GM18858 (cell line): ENCODE data around the gene TMEM131L.
"Not testable (repeated sequence)": the region's sequence is repeated elsewhere in the genome, so short reads cannot be mapped to it uniquely, and the experiment has no call there.

ENCODE experiments used
- ATAC-seq: cut with Tn5 transposase; IDR thresholded peaks from one replicate; pipeline ENCODE4 v1.9.1; 2021; ENCODE audit not compliant: unreplicated experiment

TMEM131L gene

DNA sequence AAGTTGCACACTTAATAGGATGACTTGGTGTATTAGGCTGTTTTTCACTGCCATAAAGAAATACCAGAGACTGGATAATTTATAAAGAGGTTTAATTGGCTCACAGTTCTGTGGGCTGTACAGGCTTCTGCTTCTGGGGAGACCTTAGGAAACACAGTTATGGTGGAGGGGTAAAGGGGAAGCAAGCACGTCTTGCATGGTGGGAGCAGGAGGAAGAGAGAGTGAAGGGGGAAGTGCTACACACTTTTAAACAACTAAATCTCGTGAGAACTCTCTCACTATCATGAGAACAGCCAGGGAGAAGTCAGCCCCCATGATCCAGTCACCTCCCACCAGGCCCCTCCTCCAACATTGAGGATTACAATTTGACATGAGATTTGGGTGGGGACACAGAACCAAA, 142.9 kb downstream of the TMEM131L start:
- not testable (repeated sequence) for ATAC-seq

DNA sequence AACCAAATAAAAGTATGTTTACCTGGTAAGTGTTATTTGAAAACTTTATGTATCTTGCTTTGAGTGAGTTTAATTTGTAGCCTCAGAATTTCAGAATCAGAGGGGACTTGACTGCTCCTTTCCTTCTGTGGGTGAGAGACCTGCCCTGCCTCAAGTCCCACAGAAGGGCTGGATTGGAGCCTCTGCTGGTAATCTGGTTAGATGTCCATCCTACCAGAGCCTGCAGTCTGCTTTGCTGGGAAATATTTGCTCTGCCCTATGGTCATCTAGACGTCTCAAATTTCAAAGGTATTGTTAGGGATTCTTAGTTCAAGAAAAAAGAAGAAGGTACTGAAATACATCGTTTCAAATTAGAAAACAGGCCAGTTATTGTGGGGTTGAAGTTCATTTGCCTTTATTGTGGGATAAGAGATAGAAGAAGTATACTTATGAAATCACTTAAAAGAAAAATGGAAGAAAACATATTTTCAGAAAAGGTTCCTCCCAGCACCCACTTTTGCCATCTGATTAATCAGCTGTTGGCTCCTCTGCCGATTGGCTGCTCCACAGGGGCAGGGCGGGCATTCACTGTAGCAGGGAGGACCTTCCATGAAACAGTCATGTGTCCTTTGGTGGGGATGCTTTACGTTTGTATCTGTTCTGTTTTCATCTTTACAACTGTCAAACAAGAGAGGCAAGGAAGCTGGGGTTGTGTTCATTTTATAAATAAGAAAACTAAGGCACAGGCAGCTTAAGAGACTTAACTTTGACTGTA, 144.6 kb downstream of the TMEM131L start:
- no peak for ATAC-seq

GRCh38 chr4:153611679-153612078, 145.5 kb downstream of the TMEM131L start:
- ATAC-seq: no peak

- ATAC-seq: no peak
These were observed 146.7 kb downstream of the TMEM131L start for GRCh38 chr4:153612878-153613277.

GRCh38 chr4:153616006-153616555, 149.9 kb downstream of the TMEM131L start:
- no peak for ATAC-seq

- no peak for ATAC-seq
These were observed 152.7 kb downstream of the TMEM131L start for GRCh38 chr4:153618833-153619232.

- ATAC-seq: no peak
These were observed 153.7 kb downstream of the TMEM131L start for GRCh38 chr4:153619811-153620210.

DNA sequence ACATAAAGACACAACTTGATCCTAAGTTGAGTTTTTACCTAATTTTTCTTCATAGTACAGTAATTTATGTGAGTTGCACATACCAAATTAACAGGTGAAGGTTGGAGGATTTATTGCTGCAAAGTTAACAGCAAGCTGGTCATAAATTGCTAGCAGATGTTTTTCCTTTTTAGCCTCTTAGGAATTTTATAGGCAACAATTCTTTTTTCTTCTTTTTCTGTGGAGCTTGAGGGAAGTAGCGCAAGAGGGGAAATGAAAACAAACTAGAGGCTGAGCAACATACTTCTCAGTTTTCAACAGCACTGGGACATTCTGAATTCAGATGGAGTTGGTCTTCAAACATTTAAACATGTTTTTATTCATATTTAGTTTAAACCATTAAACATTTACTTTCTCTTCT, 154.2 kb downstream of the TMEM131L start:
- ATAC-seq: no peak

DNA sequence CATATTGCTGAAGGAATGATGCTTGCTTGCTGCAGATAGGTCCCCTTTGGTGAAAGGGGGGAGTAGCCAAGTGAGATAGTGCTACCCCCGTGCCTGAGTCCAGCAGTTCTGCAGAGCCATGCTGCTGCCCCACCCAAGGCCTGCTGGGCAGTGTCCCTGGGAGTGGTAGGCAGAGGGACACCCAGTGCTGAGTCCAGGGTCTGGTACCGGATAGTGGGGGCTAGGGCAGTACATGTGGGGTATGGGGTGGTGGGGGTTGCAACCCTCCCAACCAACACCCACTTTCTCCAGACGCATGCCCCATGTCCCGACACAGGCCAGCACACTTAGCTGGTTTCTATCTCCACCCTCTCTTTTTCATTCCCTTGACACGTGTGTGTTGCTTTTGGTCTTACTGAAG, 155.9 kb downstream of the TMEM131L start:
- ATAC-seq: no peak

DNA sequence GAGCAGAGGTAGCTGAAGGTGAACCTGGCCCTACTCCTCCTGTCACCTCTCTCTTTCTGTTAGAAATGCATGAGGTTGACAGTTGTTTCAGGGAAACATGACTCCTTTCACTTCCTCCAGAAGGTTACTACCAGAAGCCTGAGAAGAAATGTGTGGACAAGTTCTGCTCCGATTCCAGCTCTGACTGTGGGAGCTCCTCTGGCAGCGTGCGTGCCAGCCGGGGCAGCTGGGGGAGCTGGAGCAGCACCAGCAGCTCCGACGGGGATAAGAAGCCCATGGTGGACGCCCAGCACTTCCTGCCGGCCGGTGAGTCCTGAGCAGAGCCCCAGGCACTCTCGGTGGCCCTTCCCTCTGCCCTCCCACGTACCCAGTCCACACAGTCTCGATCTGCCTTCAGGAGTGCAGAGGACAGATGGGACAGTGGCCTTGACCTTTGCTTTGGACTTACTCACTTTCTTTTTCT, 156.6 kb downstream of the TMEM131L start:
- ATAC-seq: no peak

- ATAC-seq: no peak
These were observed 157.3 kb downstream of the TMEM131L start for GRCh38 chr4:153623491-153623890.

DNA sequence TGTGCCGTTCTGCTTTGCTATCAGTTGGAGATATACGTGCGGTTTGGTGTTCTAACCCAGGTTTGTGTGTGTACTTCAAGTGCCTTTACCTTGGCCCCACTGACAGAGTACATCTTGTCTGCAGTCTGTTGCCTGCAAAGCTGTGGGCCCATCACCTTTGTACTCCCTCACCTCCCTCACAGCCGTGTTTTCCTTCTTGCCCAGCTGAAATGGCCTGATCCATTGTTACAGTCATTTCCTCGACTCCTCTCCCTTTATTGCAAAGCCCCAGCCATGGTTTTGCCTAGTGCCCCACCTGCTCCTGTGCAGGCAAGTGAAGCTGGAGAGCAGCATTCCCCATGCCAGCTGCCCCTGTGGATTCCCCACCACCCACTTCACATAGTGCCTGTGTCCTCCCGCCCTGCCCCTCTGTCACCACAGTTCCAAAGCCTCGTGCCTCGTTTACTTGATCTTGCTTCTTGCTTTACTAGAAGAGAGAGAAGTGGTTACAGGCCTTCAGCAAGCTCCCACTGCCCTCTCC, 162.7 kb downstream of the TMEM131L start:
- no peak for ATAC-seq

DNA sequence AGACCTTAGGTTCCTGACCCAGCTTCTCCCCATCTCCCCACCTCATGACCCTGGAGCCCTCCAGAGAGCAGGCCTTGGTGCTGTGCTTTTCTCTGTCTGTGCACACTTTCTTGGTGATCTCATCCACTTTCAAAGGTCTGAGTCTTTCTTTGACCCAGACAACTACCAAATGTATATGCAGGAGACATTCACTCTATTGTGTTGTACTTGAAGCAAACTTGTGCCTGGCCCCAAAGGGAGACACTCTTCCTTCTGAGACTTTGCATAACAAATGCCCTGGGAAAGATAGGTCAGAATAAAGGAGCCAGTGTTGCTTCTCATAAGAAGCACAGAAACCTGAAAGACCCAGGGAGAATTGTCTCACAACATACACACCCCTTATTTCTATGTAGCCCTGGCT, 163.6 kb downstream of the TMEM131L start:
- ATAC-seq: no peak

GRCh38 chr4:153634738-153635353, 168.7 kb downstream of the TMEM131L start:
- no peak for ATAC-seq

GRCh38 chr4:153635846-153636245, 169.7 kb downstream of the TMEM131L start:
- ATAC-seq: no peak

DNA sequence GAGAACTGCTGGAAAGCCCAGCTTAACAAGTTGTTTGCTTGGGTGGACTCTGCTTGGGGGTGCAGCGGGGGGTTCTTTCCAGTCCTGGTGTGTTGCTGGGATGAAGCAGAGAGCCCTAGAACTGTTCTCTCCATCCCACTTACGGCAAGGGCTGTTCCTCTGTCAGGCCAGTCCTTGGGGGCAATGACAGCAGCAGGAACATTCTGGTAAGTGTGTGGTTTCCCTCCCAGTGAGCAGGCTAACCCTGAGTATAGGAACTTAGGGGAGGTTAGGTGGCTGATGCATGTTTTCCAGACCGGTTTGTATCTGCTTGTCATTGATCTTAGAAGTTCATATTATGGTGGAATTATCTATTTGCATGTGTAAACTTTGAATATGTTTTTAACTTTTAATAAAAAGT, 171.0 kb downstream of the TMEM131L start:
- ATAC-seq: no peak

- no peak for ATAC-seq
These were observed 171.9 kb downstream of the TMEM131L start for GRCh38 chr4:153638011-153638410.

DNA sequence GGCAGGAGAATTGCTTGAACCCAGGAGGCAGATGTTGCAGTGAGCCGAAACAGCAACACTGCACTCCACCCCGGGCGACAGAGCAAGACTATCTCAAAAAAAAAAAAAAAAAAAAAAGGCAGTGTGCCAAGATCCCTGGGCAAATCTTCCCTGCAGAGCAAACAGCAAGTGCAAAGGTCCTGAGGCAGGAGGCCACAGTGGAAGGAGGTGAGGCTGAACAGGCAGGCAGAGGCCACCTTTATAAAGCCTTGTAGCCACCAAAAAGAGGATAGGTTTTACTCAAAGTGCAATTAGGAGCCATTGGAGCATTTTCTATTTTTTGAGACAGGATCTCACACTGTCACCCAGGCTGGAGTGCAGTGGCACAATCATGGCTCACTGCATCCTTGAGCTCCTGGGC, 172.8 kb downstream of the TMEM131L start:
- ATAC-seq: no peak

DNA sequence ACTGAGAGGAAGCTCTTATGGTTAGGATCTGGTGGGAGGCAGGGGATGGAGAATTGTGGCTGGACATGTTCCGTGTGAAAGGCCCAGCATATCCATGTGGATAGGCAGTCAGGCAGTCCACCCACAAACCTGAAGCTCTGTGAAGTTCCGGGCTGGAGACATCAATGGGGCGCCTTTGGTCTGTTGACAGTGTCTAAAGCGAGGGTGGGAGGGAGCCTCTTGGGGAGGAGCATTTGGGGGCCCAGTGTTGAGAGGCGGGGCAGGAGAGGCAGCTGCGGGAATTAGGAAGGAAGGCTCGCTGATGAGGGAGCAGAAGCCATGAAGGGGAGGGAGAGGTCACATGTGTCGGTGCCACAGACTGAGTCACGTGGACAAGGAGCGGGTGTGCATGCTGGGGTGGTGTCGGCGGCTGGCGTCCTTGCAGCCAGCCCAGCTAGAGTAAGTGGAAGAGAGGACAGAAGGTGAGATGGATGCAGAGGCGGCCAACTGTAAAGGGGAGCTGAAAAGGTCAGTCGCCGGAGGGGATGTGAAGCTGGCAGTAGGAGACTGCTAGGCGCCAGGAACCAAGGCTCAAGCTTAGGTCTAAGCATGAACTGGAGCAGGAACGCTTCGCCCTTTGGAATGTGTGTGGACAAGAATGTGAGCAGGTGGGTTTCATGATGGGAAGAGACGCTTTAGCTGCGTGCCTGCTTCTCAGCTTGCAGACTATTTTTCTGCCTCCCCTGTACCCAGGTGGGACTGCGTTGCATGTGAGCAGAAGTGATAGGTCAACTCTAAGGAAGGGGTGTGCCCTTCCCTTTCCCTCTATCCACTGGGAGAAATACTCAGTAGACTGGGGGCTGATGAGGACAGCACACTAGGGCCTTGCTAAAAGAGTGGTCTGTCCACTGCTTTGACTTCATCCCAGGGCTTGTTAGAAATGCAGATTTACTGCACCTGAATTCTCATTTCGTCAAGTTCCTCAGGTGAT, 174.0 kb downstream of the TMEM131L start:
- ATAC-seq: no peak

GRCh38 chr4:153641532-153641931, 175.4 kb downstream of the TMEM131L start:
- ATAC-seq: no peak
